ENCODE measurements around the gene AKNA. TPM values are rescaled to one million over a fixed set of nuclear protein-coding genes. Genes with fewer than 3 reads are reported as not detected.

AKNA gene
- polyA plus RNA-seq, 1 experiment = 7.0 TPM

DNA sequence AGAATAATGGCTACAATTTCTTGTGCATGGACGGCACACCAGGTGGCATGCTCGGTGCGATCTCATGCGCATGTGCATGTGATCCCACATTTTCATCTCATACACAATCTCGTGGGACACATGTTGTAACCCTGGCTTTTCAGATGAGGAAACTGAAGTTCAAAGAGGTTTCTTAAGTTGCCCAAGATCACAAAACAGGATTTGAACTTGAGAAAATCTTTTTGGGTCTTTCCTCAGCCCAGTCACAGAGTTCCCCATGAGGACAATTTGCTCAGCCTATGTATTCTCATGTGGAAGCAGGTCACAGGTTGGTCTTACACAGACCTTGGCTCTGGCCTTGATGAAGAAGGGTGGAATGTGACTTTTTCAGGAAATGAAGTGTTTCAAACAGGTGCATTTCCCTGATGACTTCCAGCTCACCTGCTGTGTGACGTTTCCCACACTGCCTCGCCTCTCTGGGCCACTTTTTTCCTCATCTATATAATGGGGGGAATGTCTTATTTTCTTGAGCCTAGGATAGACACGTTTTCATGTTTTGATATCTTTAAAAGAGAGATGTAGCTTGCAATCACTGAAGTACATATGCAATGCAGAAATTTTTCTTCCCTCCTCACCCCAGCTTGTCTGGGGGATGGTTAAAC is 71.9 kb downstream of the AKNA start:
- Histone ChIP-seq H3K4me3 (ENCODE audit: low read depth, low read length) (no peak overlapping the region), H3K27ac (ENCODE audit: low read depth, low read length) (no peak overlapping the region), H3K9me3 (ENCODE audit: control insufficient read depth, insufficient read depth, low read length) (peaks cover 7% of the 10 kb centered on the region), H3K27me3 (ENCODE audit: control insufficient read depth, insufficient read depth, low read length) (no peaks in the 10 kb centered on the region)
- no peak for DNase-seq (ENCODE audit: low read depth, low spot score)
- ChIA-PET CTCF (interaction anchor here (0.6 to 1.6 kb wide), 4 partner anchors 25 to 277 kb away, joined by 4 to 6 read pairs (median 5); no protein-coding TSS in a partner anchor), POLR2A (no interaction called here)
- TF ChIP-seq CTCF (IDR thresholded peaks at IDR 0.05; ENCODE audit: low read depth, low read length) = no peak

GRCh38 chr9:114314881-114315722 is 72.7 kb downstream of the AKNA start:
- CTCF ChIA-PET = interaction anchor here (0.6 to 1.2 kb wide), 2 partner anchors 24 to 90 kb away, joined by 5 to 9 read pairs; no protein-coding TSS in a partner anchor
- Histone ChIP-seq H3K27ac (ENCODE audit: low read depth, low read length) (no peak overlapping the region), H3K9me3 (ENCODE audit: control insufficient read depth, insufficient read depth, low read length) (peaks cover 7% of the 10 kb centered on the region), H3K4me3 (ENCODE audit: low read depth, low read length) (no peak overlapping the region), H3K27me3 (ENCODE audit: control insufficient read depth, insufficient read depth, low read length) (no peaks in the 10 kb centered on the region)
- POLR2A ChIA-PET = no interaction called here
- DNase-seq (ENCODE audit: low read depth, low spot score) = no peak
- TF ChIP-seq CTCF (IDR thresholded peaks at IDR 0.05; ENCODE audit: low read depth, low read length) = no peak

DNA sequence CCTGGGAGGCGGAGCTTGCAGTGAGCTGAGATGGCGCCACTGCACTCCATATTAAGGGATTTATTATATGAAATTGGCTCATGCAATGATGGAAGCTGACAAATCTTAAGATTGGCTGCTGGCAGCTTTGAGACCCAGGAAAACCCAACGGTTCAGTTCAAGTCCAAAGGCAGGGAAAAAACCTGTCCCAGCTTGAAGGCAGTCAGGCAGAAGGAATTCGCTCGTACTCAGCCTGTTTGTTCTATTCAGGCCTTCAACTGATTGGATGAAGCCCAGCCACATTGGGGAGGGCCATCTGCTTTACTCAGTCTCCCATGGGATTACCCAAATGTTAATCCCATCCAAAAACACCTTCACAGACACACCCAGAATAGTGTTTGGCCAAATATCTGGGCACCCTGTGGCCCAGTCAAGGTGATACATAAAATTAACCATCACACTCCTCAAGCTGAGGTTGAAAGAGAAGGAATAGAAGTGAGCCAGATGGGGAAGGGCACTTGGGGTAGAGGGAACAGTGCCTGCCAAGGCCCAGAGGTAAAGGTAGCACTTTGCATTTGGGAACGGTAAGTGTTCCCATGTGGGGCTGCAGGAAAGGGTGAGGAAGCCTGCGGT is 73.4 kb downstream of the AKNA start:
- ChIA-PET CTCF (interaction anchor here (0.6 to 1.4 kb wide), 6 partner anchors 9 to 232 kb away, joined by 3 to 9 read pairs (median 4); no protein-coding TSS in a partner anchor), POLR2A (no interaction called here)
- Histone ChIP-seq H3K4me3 (ENCODE audit: low read depth, low read length) (no peak overlapping the region), H3K9me3 (ENCODE audit: control insufficient read depth, insufficient read depth, low read length) (peaks cover 7% of the 10 kb centered on the region), H3K27me3 (ENCODE audit: control insufficient read depth, insufficient read depth, low read length) (no peaks in the 10 kb centered on the region), H3K27ac (ENCODE audit: low read depth, low read length) (no peak overlapping the region)
- TF ChIP-seq CTCF (IDR thresholded peaks at IDR 0.05; ENCODE audit: low read depth, low read length) = no peak
- no peak for DNase-seq (ENCODE audit: low read depth, low spot score)

GRCh38 chr9:114313186-114313585 is 74.6 kb downstream of the AKNA start:
- ChIA-PET CTCF (interaction anchor here (0.8 to 1.4 kb wide), 4 partner anchors 8 to 230 kb away, joined by 3 to 4 read pairs (median 4); no protein-coding TSS in a partner anchor), POLR2A (no interaction called here)
- DNase-seq (ENCODE audit: low read depth, low spot score) = no peak

More at GRCh38 chr9:114313186-114313585, 74.6 kb downstream of the AKNA start:
- no peak for TF ChIP-seq CTCF (IDR thresholded peaks at IDR 0.05; ENCODE audit: low read depth, low read length)
- Histone ChIP-seq H3K9me3 (ENCODE audit: control insufficient read depth, insufficient read depth, low read length) (peaks cover 7% of the 10 kb centered on the region), H3K4me3 (ENCODE audit: low read depth, low read length) (no peak overlapping the region), H3K27ac (ENCODE audit: low read depth, low read length) (no peak overlapping the region), H3K27me3 (ENCODE audit: control insufficient read depth, insufficient read depth, low read length) (no peaks in the 10 kb centered on the region)

Data from AG04450 (cell line).